Inflammatory macrophage treated with lipopolysaccharide for 4 hours (primary cell): ENCODE data around the gene C10orf71.

Experiments used
- DNase-seq: peaks from one replicate; pipeline ENCODE4 v3.0.0-alpha.2; 2020

Gene C10orf71

DNA sequence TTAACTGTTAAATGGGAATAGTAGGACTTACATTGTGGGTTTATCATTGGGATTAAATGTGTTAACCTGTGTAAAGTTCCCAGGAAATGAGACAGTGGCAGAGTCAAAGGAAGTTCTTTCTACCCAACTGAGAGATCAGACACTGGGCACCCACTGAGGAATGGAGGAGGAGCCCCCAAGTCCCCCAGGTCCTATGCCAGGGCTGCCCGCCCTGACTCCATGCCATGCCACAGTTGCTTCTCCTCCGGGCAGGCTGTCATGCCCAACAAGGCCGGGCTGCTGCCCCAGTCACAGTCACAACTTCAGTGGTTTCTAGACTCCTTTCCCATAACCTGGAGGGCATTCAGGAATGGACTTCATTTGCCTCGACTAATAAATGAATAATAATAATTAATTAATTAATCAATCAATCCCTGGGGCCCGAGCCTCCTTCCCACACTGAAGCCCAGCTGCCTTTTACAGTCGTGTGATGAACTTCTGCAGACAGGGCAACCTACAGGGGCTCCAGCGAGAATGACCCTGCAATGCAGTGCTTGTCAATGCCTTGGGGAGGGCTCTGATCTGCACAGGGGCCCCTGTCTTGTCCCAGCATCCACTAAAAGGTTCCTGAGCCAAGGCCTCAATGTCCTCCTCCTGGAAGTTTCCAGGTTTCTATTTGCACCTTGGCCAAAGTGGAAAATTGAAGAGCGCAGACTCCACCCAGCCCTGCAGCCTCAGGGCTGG is 64.5 kb downstream of the C10orf71 start:
- no peak for DNase-seq

- DNase-seq: no peak
Measured at GRCh38 chr10:49364051-49364450, 65.1 kb downstream of the C10orf71 start.

- DNase-seq: no peak
Measured at GRCh38 chr10:49364747-49365146, 65.8 kb downstream of the C10orf71 start.

DNA sequence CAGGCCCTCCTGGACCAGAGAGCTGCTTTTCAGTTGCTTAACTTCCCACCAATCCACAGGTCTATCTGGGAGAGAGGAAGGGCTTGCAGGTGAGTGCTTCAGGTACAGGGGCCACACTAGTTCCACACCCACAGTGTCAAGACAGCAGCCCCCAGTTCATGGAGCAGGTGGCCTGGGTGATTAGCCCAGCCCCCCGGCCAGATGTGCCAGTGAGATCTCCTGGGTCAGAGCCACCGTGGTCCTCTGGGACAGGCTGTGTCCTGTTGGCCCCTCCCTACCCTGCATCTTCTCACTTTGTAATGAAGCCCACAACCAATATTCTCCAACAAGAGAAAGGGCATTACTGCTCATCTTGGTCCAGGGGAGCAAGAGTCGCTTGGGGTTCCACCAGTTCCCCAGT is 66.3 kb downstream of the C10orf71 start:
- DNase-seq: no peak

GRCh38 chr10:49365675-49366415 is 66.9 kb downstream of the C10orf71 start:
- no peak for DNase-seq

GRCh38 chr10:49366460-49366859 is 67.5 kb downstream of the C10orf71 start:
- DNase-seq: no peak

- DNase-seq: no peak
Measured at GRCh38 chr10:49367600-49367999, 68.6 kb downstream of the C10orf71 start.

GRCh38 chr10:49368256-49368655 is 69.3 kb downstream of the C10orf71 start:
- DNase-seq: no peak

GRCh38 chr10:49369216-49370162 is 70.5 kb downstream of the C10orf71 start:
- peak; percentile 46 for DNase-seq

DNA sequence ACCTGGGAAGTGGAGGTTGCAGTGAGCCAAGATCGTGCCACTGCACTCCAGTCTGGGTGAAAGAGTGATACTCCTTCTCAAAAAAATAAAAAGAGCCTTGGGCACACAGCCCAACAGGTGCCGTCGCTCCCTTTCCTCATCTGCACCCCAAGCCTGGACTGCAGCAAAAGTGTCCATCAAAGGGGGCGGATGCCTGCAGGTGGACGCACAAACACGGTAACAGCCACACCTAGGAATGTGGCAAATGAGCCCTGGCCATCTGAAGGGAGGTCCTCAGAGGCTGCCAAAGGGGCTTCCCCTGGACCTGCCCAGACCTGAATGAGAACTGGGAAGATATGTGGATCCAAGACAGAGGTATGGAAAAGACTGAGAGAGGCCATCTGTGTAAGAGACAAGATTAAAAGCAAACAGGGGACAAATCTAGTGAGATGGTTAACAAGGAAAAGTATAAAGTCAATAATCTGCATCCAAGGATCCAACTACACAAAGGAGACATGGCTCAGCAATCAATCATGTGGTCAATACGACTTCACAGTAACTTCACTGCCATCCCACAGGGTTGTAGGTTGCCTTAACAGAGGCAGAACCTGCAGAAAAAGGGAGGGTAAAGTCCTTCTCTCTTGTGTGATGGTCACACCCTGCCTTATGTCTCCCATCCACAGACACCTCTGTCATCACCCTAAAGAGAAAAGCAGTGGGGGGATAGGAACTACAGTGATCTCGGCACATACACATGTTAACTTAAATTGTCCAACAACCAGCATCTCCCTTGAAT is 71.5 kb downstream of the C10orf71 start:
- DNase-seq: no peak

GRCh38 chr10:49371967-49372366 is 73.0 kb downstream of the C10orf71 start:
- DNase-seq: peak; percentile 89

- DNase-seq: peak; percentile 51
Measured at GRCh38 chr10:49373361-49373760, 74.4 kb downstream of the C10orf71 start.

DNA sequence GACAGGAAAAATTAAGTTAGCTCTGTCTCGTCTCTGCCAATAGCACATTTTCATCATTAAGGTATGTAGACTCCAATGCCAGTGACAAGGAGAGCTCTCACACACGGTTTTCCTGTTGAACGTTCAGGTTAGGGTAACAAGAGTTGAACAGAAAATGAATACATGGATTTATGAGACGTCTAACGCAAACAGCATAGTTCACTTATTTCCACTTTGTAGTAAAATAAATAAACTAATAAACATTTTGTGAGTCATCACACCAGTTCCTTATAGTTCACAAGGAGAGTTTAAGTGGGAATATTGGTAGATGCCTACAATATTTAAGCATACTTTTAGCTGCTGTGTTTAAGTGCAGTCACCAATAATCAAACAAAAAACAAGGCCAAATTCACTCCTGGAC is 75.8 kb downstream of the C10orf71 start:
- no peak for DNase-seq

DNA sequence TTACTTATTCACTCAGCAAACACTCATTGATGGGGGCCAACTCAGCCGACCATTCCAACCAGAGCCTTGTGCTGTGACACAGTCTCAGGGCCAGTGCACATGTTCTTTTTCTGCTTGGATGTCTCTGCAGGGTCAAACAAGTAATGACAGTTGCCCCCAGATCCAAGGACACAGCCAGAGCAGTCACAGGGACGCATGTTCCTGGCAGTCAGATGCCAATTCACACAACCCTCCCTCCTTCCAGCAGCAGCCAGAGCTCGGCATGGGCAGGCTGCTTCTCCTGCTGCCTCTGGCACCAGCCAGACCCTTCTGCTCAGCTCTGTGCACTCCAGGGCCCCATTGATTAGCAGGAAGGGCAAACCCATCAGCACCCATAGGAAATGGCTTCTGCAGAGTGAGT is 76.6 kb downstream of the C10orf71 start:
- DNase-seq: no peak
